GM18519 (cell line): ENCODE data around the gene DTHD1.

ENCODE experiments used
- ATAC-seq: cut with Tn5 transposase; IDR thresholded peaks from one replicate; pipeline ENCODE4 v1.9.1; 2021; ENCODE audit warnings: mild to moderate bottlenecking, moderate library complexity; ENCODE audit not compliant: unreplicated experiment, low FRiP score

The DTHD1 gene

GRCh38 chr4:36312511-36312910 is 31.1 kb downstream of the DTHD1 start:
- ATAC-seq: no peak

GRCh38 chr4:36313301-36313700 is 31.9 kb downstream of the DTHD1 start:
- ATAC-seq: no peak

GRCh38 chr4:36313703-36314102 is 32.3 kb downstream of the DTHD1 start:
- no peak for ATAC-seq

- ATAC-seq: no peak
These were observed 35.2 kb downstream of the DTHD1 start for GRCh38 chr4:36316607-36317006.

GRCh38 chr4:36317721-36318120 is 36.3 kb downstream of the DTHD1 start:
- no peak for ATAC-seq

- peak; percentile 42 for ATAC-seq
These were observed 38.9 kb downstream of the DTHD1 start for GRCh38 chr4:36320117-36320896.

- no peak for ATAC-seq
These were observed 39.8 kb downstream of the DTHD1 start for GRCh38 chr4:36321176-36321575.

- ATAC-seq: no peak
These were observed 41.5 kb downstream of the DTHD1 start for GRCh38 chr4:36322921-36323354.

- ATAC-seq: no peak
These were observed 42.5 kb downstream of the DTHD1 start for GRCh38 chr4:36323816-36324419.

- no peak for ATAC-seq
These were observed 43.4 kb downstream of the DTHD1 start for GRCh38 chr4:36324808-36325207.

GRCh38 chr4:36325499-36325898 is 44.1 kb downstream of the DTHD1 start:
- ATAC-seq: peak; percentile 77

GRCh38 chr4:36325926-36326325 is 44.5 kb downstream of the DTHD1 start:
- no peak for ATAC-seq

GRCh38 chr4:36326476-36327029 is 45.1 kb downstream of the DTHD1 start:
- no peak for ATAC-seq

- ATAC-seq: no peak
These were observed 46.0 kb downstream of the DTHD1 start for GRCh38 chr4:36327400-36327799.

GRCh38 chr4:36328130-36328529 is 46.7 kb downstream of the DTHD1 start:
- no peak for ATAC-seq

GRCh38 chr4:36329228-36329627 is 47.8 kb downstream of the DTHD1 start:
- ATAC-seq: no peak

- no peak for ATAC-seq
These were observed 49.4 kb downstream of the DTHD1 start for GRCh38 chr4:36330796-36331195.

GRCh38 chr4:36332023-36332781 is 50.8 kb downstream of the DTHD1 start:
- ATAC-seq: peak; percentile 54

GRCh38 chr4:36332782-36333131 is 51.3 kb downstream of the DTHD1 start:
- peak; percentile 98 for ATAC-seq

GRCh38 chr4:36333303-36333877 is 52.0 kb downstream of the DTHD1 start:
- ATAC-seq: no peak

GRCh38 chr4:36337665-36338185 is 56.3 kb downstream of the DTHD1 start:
- ATAC-seq: no peak
